GM19240 (cell line): ENCODE measurements around the gene ANO2.

Experiments
- DNase-seq: peaks from one replicate; pipeline ENCODE4 v3.0.0; 2011; ENCODE audit warnings: low spot score; ENCODE audit not compliant: insufficient read length

ANO2 gene

DNA sequence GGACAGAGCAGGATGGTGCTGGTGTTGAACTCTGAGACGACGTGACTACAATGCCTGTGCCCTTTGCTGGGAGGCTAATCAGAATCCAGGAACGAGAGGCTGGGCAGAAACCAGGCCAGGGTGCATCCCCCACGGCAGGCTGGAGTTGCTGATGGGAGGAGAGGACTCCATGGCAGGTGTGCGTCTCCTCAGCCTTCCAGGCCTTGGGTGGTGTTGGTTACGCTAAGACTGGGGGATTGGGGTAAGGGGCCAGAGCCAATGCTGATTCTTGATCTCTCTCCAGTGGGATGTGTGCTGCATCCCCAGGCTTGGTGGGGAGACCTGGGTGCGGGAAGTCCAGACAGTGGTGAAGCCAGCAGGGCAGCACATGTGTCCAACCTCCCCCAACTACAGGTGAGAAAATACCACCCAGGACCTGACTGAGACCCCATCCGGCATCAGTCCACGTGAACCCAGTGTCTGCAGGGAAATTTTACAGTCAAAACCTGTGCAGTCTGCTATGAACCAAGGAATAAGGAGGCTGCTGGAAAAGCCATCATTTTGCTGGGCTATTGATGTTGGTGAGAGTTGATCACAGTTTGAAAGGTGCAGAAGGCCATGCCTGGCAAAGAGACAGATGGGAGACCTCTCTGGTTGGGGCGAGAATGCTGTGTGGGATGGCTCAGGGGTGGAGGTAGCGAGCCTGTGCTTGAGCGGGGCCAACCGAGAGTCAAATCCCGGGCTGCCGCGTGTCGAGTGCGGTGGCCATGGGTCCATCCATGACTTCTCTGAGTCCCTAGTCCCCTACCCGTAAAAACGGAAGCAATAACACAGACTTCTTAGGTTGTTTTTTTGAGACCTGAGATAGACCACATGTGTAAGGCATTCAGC lies 423.4 kb downstream of the ANO2 start:
- DNase-seq = no peak

DNA sequence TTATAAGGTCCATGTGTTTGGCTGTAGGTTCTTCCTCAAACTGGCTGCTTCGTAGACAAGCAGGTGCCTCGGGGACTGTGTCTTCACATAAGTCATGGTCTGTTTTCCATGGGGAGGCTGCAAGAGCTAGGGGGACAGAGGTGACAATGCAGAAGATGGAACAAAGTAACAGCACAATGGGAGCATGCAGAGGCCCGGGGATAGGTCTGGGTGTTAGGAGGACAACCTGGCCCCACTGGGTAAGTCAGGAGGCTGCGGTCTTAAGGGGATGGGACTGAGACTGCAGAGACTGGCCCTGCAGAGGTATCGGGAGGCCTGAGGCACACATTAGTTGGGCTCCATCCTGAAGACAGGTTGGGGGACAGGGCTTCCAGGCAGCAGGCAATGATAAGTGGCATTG lies 424.2 kb downstream of the ANO2 start:
- no peak for DNase-seq

DNA sequence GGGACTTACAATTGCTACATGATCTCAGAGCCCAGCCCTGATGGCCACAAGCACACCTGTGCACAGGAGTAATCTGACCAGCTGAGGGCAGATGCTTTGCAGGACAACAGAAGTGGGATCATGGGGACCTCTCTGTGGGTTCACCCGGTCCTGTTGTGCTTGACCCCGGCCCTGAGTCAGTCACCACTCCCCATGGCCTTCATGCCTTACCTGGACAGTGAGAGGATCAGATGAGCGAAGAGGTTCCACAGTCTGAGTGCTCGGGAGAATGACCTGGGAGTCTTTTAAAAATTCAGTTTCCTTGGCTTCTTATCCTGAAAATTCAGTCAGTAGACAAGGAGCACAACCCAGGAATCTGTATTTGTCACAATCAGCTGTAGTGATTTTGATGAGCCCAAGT lies 425.0 kb downstream of the ANO2 start:
- no peak for DNase-seq

DNA sequence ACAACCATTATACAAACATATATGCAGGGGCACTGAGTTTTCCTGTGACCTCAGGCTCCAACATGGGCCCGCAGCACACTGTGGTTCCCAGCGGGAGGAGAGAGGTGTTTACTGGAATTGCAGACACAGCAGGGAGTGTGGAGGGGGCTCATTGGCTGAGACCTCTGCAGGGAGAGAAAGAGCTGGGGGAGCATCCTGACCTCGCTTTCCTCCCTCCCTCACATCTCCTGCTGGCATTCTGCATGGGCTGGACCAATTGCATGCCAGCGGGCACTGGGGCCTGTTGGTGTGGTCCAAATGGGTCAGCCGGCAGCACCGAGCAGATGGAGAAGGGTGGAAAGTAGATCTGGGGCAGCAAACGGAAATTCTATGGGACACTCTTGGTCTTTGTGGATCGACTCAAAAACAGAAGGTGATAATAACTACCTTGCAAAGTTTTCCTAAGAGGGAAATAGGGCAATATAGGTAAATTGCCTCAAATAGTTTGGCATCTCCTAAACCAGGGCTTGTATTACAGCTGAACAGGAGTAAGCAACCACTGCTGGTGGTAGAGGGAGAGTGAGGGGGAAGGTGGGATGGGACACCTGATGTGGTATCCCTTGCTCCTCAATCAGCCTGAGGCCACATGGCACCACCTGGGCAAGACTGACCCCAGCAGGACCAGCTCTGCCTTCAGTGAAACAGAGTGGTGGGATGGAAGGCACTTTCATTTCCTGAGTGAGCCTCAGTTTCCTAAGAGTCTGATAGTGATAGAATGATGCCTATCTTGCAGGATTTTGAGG lies 426.3 kb downstream of the ANO2 start:
- no peak for DNase-seq

DNA sequence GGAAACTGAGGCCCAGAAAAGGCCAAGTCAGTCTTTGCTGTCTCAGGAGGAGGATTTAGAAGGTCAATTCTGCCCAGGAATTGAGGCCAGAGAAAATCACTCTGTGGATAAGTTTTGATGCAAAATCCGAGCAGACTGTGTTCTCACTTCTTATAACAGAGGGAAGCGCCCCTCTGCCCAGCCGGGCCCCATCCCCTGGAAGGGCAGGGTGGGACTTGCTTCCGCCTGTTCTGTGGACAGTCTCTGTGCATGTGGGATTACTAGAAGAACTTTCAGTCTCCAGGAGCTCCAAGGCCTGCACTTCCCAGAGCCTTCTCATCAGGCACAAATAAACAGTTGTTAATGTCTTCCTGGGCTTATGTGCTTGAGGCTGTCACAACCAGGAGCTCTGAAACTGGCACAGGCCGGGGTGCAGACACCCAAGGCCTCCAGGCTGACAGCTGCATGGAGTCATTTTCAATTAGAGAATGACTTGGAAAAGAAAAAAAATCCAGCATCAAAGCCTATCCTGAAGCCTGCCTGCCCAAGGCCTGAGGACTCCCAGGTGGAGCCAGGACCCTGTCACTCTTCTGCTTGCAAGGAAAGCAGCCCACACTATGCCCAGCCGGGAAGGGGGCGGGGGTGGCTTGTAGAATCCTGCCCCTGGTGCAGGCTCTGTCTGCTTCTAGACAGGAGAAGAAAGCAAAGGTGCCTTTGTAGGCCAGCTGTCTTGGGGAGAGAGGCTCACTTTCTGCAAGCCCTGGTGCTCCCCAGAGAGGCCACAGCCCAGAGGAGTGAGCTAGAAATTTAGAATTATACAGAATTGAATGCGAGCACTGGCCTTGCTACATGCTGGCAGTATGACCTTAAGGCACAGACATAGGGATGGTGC lies 428.5 kb downstream of the ANO2 start:
- DNase-seq = no peak

DNA sequence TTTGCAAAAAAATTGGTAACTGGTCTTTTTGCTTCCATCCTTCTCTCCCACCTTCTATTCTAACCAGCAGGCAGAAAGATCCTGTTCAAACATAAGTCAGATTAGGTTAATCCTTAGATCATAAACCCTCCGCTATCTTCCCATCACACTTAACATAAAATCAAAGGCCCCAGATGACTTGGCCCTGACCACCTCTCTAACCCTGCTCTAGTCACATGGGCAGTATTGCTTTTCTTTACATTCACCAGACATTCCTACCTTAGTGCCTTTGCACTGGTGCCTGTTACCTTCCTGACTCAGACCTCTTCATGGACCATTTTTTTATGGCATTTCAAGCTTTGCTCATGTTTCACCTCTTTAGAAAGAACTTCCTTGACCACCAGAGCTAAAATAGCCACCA lies 429.6 kb downstream of the ANO2 start:
- DNase-seq = no peak

DNA sequence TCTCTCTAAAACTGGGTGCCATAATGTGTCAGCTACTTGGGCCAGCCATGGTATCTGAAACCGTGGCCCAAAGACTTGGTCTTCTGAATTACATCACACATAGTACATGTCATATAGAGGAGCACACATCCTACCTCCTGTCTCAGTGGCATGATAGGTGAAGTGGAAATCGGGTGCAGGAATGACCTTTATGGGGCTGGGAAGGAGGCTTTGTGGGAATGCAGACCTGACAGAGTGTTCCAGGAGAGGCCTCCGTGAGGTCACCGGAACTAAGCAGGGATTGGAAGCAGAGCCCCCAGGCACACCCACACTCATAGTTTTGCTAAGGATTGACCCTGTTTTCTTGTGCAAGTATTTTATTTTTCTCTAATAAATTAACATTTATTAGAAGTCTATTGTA lies 430.5 kb downstream of the ANO2 start:
- no peak for DNase-seq

DNA sequence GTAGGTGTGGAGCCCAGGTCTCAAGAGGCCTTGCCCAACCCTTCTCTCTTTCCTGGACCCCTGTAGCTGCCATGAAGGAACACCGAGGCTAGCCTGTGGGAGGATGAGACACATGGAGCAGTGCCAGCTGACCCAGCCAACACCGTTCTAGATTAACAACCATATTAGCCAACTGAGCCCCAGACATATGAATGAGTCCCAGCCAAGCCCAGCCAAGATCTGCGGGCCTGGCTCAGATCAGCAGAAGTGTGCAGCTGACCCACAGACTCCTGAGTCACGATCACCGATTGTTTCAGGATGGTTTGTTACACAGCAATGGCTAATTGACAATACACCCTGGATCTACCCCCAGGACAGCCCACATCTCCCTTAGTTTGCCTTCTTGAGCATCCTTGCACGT lies 431.0 kb downstream of the ANO2 start:
- no peak for DNase-seq

DNA sequence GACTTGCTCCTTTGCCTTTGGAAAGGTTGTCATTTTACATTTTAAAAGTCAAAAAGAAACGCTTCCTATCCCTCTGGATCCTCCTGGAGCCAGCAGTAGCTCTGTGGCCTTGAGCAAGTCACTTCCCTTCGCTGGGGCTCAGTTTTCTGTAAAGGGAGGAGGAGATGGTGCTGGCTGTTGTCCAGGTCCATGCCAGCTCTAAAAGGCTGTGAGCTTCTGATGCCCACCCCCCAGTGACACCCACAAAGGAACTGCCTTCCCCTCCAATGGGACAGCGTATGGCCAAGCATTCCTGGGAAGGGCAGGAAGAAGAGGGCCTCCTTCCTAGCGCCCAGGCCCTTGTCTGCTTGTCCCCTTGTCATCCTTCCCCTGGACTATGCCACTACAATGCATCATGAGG lies 431.7 kb downstream of the ANO2 start:
- no peak for DNase-seq
